ENCODE data around the gene SPNS3.

GRCh38 chr17:4477255-4477791 is 43.6 kb downstream of the SPNS3 start:
- TF ChIP-seq POLR2AphosphoS5 (IDR thresholded peaks at IDR 0.05) (no peak), POLR2A (IDR thresholded peaks at IDR 0.05) (no peak), CTCF (IDR thresholded peaks at IDR 0.05) (no peak)
